Activated CD4-positive, alpha-beta memory T cell treated with anti-CD3 and anti-CD28 coated beads, Interleukin-2, amount 10 ng/mL, durations not matched to agents 7 days and 5 days (primary cell): ENCODE results near the gene SHMT2. TPM values are rescaled to one million over a fixed set of nuclear protein-coding genes. Genes with fewer than 3 reads are reported as not detected.
A peak's percentile ranks its signal among the peaks of the same experiment; 100 is the strongest.

Experiments
- CTCF ChIA-PET: fragments of 350-600 bp; sonication (Branson Sonifier 250); formaldehyde crosslinking; loops from one replicate; lab custom pipeline; 2021; ENCODE audit warnings: antibody characterized with exemption, inconsistent platforms; lab: Charles Lee
- POLR2A ChIA-PET: fragments of 350-600 bp; sonication (Branson Sonifier 250); formaldehyde crosslinking; loops from one replicate; lab custom pipeline; 2021; ENCODE audit warnings: antibody characterized with exemption; lab: Charles Lee
- DNase-seq: peaks from one replicate; pipeline ENCODE4 v3.0.0-alpha.2; 2020
- H3K27ac Mint-ChIP-seq: one replicate; pipeline ENCODE4 v1.8.0; 2021; ENCODE audit warnings: mild to moderate bottlenecking, mixed read lengths
- H3K27me3 Mint-ChIP-seq: one replicate; pipeline ENCODE4 v1.8.0; 2021; ENCODE audit warnings: mixed read lengths
- H3K36me3 Mint-ChIP-seq: one replicate; pipeline ENCODE4 v1.8.0; 2021; ENCODE audit warnings: low read depth, mixed read lengths
- H3K4me1 Mint-ChIP-seq: one replicate; pipeline ENCODE4 v1.8.0; 2021; ENCODE audit warnings: mixed read lengths
- H3K4me3 Mint-ChIP-seq: one replicate; pipeline ENCODE4 v1.8.0; 2021; ENCODE audit warnings: mild to moderate bottlenecking, mixed read lengths
- H3K9me3 Mint-ChIP-seq: one replicate; pipeline ENCODE4 v1.8.0; 2021; ENCODE audit warnings: mixed read lengths
- total RNA-seq, 2 experiments: library from RNA; stranded (reverse); gene quantifications; one replicate each; pipeline ENCODE4 v1.2.3, GENCODE V29; 2021

SHMT2 gene
- total RNA-seq, 2 experiments from 2014 or later: 224 to 244 TPM

- no peaks in the 10 kb centered on the region for H3K9me3 Mint-ChIP-seq
- no peak overlapping the region for H3K4me3 Mint-ChIP-seq
- peaks cover 64% of the 10 kb centered on the region for H3K36me3 Mint-ChIP-seq
- no peak overlapping the region for H3K27ac Mint-ChIP-seq
- CTCF ChIA-PET: interaction anchor here (12.1 kb wide), 1 partner anchor 19 kb away, joined by 253 read pairs; the partner anchor contains the start of gene NXPH4
- peaks cover 19% of the 10 kb centered on the region for H3K27me3 Mint-ChIP-seq
- POLR2A ChIA-PET: interaction anchor here (1.2 to 1.5 kb wide), 2 partner anchors 9 to 11 kb away, joined by 3 to 4 read pairs; no protein-coding TSS in a partner anchor
- DNase-seq: no peak
- H3K4me1 Mint-ChIP-seq: peaks cover 73% of the 10 kb centered on the region
Observed at GRCh38 chr12:57235017-57235727, 5.7 kb downstream of the SHMT2 start.

- no peak for DNase-seq
- Mint-ChIP-seq H3K4me3 (no peak overlapping the region), H3K36me3 (peaks cover 63% of the 10 kb centered on the region), H3K27ac (no peak overlapping the region), H3K27me3 (peaks cover 25% of the 10 kb centered on the region), H3K4me1 (peaks cover 73% of the 10 kb centered on the region), H3K9me3 (no peaks in the 10 kb centered on the region)
- CTCF ChIA-PET: interaction anchor here (12.1 kb wide), 1 partner anchor 20 kb away, joined by 253 read pairs; the partner anchor contains the start of gene NXPH4
- POLR2A ChIA-PET: interaction anchor here (1.2 to 1.5 kb wide), 2 partner anchors 10 to 11 kb away, joined by 3 to 4 read pairs; no protein-coding TSS in a partner anchor
Observed at GRCh38 chr12:57235728-57236131, 6.2 kb downstream of the SHMT2 start.

GRCh38 chr12:57236201-57236924 is 6.9 kb downstream of the SHMT2 start:
- ChIA-PET POLR2A (interaction anchor here (1.2 to 3.3 kb wide), 3 partner anchors 10 to 22 kb away, joined by 3 to 24 read pairs (median 4); no protein-coding TSS in a partner anchor), CTCF (interaction anchor here (1.9 to 12.1 kb wide), 3 partner anchors 9 to 20 kb away, joined by 4 to 253 read pairs (median 80); partner anchors contain the start of gene NXPH4)
- Mint-ChIP-seq H3K4me1 (peaks cover 72% of the 10 kb centered on the region), H3K36me3 (peaks cover 57% of the 10 kb centered on the region), H3K27me3 (peaks cover 30% of the 10 kb centered on the region), H3K9me3 (no peaks in the 10 kb centered on the region), H3K4me3 (no peak overlapping the region), H3K27ac (no peak overlapping the region)
- no peak for DNase-seq

GRCh38 chr12:57236925-57237595 is 7.5 kb downstream of the SHMT2 start:
- Mint-ChIP-seq H3K4me1 (peaks cover 73% of the 10 kb centered on the region), H3K27ac (no peak overlapping the region), H3K4me3 (peak overlapping the region; percentile 65), H3K36me3 (peaks cover 50% of the 10 kb centered on the region), H3K27me3 (peaks cover 37% of the 10 kb centered on the region), H3K9me3 (no peaks in the 10 kb centered on the region)
- ChIA-PET CTCF (interaction anchor here (1.9 to 12.1 kb wide), 4 partner anchors 7 to 21 kb away, joined by 4 to 253 read pairs (median 113); partner anchors contain the start of genes NXPH4 and SHMT2), POLR2A (interaction anchor here (1.0 to 4.5 kb wide), 4 partner anchors 7 to 240 kb away, joined by 3 to 51 read pairs (median 29); partner anchors contain the start of gene SHMT2)
- DNase-seq: no peak

- peaks cover 41% of the 10 kb centered on the region for H3K27me3 Mint-ChIP-seq
- ChIA-PET CTCF (interaction anchor here (1.9 to 12.1 kb wide), 4 partner anchors 8 to 22 kb away, joined by 4 to 253 read pairs (median 113); partner anchors contain the start of genes NXPH4 and SHMT2), POLR2A (interaction anchor here (1.0 to 4.5 kb wide), 4 partner anchors 7 to 239 kb away, joined by 3 to 51 read pairs (median 29); partner anchors contain the start of gene SHMT2)
- H3K27ac Mint-ChIP-seq: no peak overlapping the region
- peak overlapping the region; percentile 65 for H3K4me3 Mint-ChIP-seq
- no peaks in the 10 kb centered on the region for H3K9me3 Mint-ChIP-seq
- peaks cover 45% of the 10 kb centered on the region for H3K36me3 Mint-ChIP-seq
- DNase-seq: no peak
- peaks cover 73% of the 10 kb centered on the region for H3K4me1 Mint-ChIP-seq
Observed at GRCh38 chr12:57237596-57237931, 8.1 kb downstream of the SHMT2 start.

GRCh38 chr12:57237932-57238853 is 8.7 kb downstream of the SHMT2 start:
- Mint-ChIP-seq H3K9me3 (no peaks in the 10 kb centered on the region), H3K27ac (no peak overlapping the region), H3K4me3 (peak overlapping the region; percentile 95), H3K4me1 (peaks cover 75% of the 10 kb centered on the region), H3K27me3 (peaks cover 46% of the 10 kb centered on the region), H3K36me3 (peaks cover 39% of the 10 kb centered on the region)
- ChIA-PET POLR2A (interaction anchor here (0.9 to 4.5 kb wide), 5 partner anchors 8 to 238 kb away, joined by 3 to 51 read pairs (median 24); partner anchors contain the start of gene SHMT2), CTCF (interaction anchor here (0.6 to 12.1 kb wide), 8 partner anchors 8 to 220 kb away, joined by 3 to 253 read pairs (median 12); partner anchors contain the start of genes NEMP1, NXPH4 and SHMT2)
- peak; percentile 43 for DNase-seq

- Mint-ChIP-seq H3K9me3 (no peaks in the 10 kb centered on the region), H3K4me3 (peak overlapping the region; percentile 95), H3K27ac (peak overlapping the region; percentile 83), H3K4me1 (peaks cover 79% of the 10 kb centered on the region), H3K27me3 (peaks cover 48% of the 10 kb centered on the region), H3K36me3 (peaks cover 32% of the 10 kb centered on the region)
- ChIA-PET CTCF (interaction anchor here (0.6 to 12.1 kb wide), 12 partner anchors 9 to 609 kb away, joined by 3 to 253 read pairs (median 4); partner anchors contain the start of genes BAZ2A, NEMP1, NXPH4 and PIP4K2C), POLR2A (interaction anchor here (0.9 to 4.5 kb wide), 7 partner anchors 9 to 191 kb away, joined by 3 to 51 read pairs (median 6); partner anchors contain the start of genes SHMT2 and STAT6)
- peak; percentile 92 for DNase-seq
Observed at GRCh38 chr12:57238854-57239554, 9.5 kb downstream of the SHMT2 start.

- Mint-ChIP-seq H3K4me3 (peak overlapping the region; percentile 95), H3K9me3 (no peaks in the 10 kb centered on the region), H3K27me3 (peaks cover 48% of the 10 kb centered on the region), H3K36me3 (peaks cover 25% of the 10 kb centered on the region), H3K4me1 (peaks cover 75% of the 10 kb centered on the region), H3K27ac (peak overlapping the region; percentile 83)
- CTCF ChIA-PET: interaction anchor here (0.6 to 12.1 kb wide), 14 partner anchors 10 to 610 kb away, joined by 3 to 253 read pairs (median 3); partner anchors contain the start of genes BAZ2A, NEMP1, NXPH4 and PIP4K2C
- POLR2A ChIA-PET: interaction anchor here (0.9 to 4.5 kb wide), 9 partner anchors 9 to 191 kb away, joined by 3 to 51 read pairs (median 6); partner anchors contain the start of genes SHMT2, STAC3 and STAT6
- no peak for DNase-seq
Observed at GRCh38 chr12:57239587-57240065, 10.1 kb downstream of the SHMT2 start.

GRCh38 chr12:57240066-57240921 is 10.8 kb downstream of the SHMT2 start:
- ChIA-PET CTCF (interaction anchor here (0.7 to 12.1 kb wide), 9 partner anchors 10 to 351 kb away, joined by 3 to 253 read pairs (median 3); partner anchors contain the start of genes NXPH4, PIP4K2C, SHMT2 and STAC3), POLR2A (interaction anchor here (1.0 to 4.5 kb wide), 10 partner anchors 10 to 190 kb away, joined by 3 to 51 read pairs (median 4); partner anchors contain the start of genes SHMT2, STAC3 and STAT6)
- Mint-ChIP-seq H3K27ac (peak overlapping the region; percentile 83), H3K4me3 (peak overlapping the region; percentile 95), H3K9me3 (no peaks in the 10 kb centered on the region), H3K36me3 (peaks cover 22% of the 10 kb centered on the region), H3K27me3 (peaks cover 48% of the 10 kb centered on the region), H3K4me1 (peaks cover 74% of the 10 kb centered on the region)
- peak; percentile 77 for DNase-seq
